Neutrophil (primary cell): ENCODE results near the gene KNCN.

Source experiments
- H3K27ac ChIP-seq: fragments of 200-600 bp; sonication (generic); 2 replicates; pipeline ENCODE4 v1.5.1; 2016; ENCODE audit warnings: mild to moderate bottlenecking, moderate library complexity
- H3K27me3 ChIP-seq: fragments of 200-600 bp; sonication (generic); 2 replicates; pipeline ENCODE4 v1.6.0; 2016; ENCODE audit warnings: mild to moderate bottlenecking
- H3K36me3 ChIP-seq: fragments of 200-600 bp; sonication (generic); 2 replicates; pipeline ENCODE4 v1.5.1; 2017
- H3K4me1 ChIP-seq, 2 experiments: fragments of 200-600 bp in 1 of 2; sonication (generic) in 1 of 2; 1 replicate in 1 of 2; 2 replicates in 1 of 2; pipeline versions ENCODE4 v1.5.1 to v1.6.1; 2013 to 2016; ENCODE audit warnings: low read depth in 1 of 2, low read length in 1 of 2, mild to moderate bottlenecking in 1 of 2, moderate library complexity in 1 of 2; ENCODE audit not compliant: control insufficient read depth in 1 of 2, insufficient read depth in 1 of 2
- H3K4me3 ChIP-seq, 2 experiments: fragments of 200-600 bp in 1 of 2; sonication (generic) in 1 of 2; 1 replicate in 1 of 2; 2 replicates in 1 of 2; pipeline ENCODE4 v1.5.1; 2013 to 2016; ENCODE audit warnings: low read depth in 1 of 2, low read length in 1 of 2, mild to moderate bottlenecking in 1 of 2, moderate library complexity in 1 of 2
- H3K9me3 ChIP-seq: fragments of 200-600 bp; sonication (generic); 2 replicates; pipeline ENCODE4 v1.5.1; 2016
- TF ChIP-seq, protein P1 (sequence below): fragments of 200-600 bp; sonication (generic); IDR thresholded peaks from 2 replicates; pipeline ENCODE4 v1.5.1; 2016; ENCODE audit warnings: antibody characterized with exemption

Gene KNCN

DNA sequence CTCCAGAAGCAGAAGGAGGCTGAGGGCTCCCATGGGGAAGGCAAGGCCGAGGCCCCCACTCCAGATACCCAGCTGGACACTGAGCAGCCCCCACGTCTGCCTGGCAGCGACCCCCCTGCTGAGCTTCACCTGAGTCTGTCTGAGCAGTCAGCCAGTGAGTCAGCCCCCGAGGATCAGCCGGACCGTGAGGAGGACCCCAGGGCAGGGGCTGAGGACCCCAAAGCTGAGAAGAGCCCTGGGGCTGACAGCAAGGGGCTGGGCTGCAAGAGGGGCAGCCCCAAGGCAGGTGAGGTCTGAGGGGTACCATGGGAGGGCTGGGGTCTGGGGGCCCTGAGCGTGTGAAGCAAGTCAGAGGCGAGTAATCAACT lies 40.5 kb downstream of the KNCN start:
- TF ChIP-seq, protein P1, sequence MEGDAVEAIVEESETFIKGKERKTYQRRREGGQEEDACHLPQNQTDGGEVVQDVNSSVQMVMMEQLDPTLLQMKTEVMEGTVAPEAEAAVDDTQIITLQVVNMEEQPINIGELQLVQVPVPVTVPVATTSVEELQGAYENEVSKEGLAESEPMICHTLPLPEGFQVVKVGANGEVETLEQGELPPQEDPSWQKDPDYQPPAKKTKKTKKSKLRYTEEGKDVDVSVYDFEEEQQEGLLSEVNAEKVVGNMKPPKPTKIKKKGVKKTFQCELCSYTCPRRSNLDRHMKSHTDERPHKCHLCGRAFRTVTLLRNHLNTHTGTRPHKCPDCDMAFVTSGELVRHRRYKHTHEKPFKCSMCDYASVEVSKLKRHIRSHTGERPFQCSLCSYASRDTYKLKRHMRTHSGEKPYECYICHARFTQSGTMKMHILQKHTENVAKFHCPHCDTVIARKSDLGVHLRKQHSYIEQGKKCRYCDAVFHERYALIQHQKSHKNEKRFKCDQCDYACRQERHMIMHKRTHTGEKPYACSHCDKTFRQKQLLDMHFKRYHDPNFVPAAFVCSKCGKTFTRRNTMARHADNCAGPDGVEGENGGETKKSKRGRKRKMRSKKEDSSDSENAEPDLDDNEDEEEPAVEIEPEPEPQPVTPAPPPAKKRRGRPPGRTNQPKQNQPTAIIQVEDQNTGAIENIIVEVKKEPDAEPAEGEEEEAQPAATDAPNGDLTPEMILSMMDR: no peak
- Histone ChIP-seq H3K4me1 (no peaks in the 10 kb centered on the region), H3K36me3 (no peaks in the 10 kb centered on the region), H3K27ac (no peak overlapping the region), H3K4me3 (no peak overlapping the region), H3K27me3 (peaks cover 49% of the 10 kb centered on the region), H3K9me3 (no peaks in the 10 kb centered on the region)

DNA sequence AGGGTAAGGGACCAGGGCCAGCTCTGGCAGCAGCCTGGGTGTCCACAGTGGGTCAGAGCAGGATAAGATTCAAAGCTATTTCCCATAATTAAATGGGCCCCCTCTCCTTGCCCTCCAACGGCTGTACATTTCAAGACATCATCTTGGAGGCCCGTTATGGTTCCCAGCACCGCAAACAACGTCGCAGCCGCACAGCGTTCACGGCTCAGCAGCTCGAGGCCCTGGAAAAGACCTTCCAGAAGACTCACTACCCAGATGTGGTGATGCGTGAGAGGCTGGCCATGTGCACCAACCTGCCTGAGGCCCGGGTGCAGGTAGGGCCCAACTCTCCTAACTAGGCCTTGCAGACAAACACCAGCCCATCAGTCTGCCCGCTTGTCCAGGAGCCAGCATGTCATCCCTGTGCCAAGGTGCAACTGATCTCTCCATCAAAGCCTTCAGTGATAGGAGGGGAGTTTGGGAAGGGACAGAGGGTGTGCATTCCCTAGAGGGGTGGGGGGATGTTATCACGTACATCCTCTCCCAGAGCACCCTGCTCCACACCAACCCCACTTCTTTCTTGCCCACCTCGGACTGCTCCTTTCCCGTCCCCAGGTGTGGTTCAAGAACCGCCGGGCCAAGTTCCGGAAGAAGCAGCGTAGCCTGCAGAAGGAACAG lies 41.0 kb downstream of the KNCN start:
- TF ChIP-seq, protein P1: no peak
- no peak overlapping the region for H3K27ac ChIP-seq
- H3K27me3 ChIP-seq: peaks cover 44% of the 10 kb centered on the region

DNA sequence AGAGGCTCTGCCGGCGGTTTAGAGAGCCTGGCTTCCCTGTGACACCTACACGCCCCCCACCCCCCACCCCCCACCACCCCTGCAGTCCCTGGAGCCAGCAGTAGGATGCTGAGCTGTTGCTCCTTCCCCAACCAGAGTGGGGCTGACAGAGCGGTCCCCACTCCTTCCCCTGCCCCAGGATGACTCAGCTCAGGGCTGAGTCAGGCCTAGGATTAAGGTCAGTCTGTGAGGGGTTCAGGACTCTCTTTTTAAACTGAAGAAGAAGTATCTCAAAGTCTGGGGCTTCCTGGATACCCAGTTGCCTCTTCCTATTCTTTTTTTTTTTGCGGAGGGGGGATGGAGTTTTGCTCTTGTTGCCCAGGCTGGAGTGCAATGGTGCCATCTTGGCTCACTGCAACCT lies 42.7 kb downstream of the KNCN start:
- Histone ChIP-seq H3K27me3 (peaks cover 29% of the 10 kb centered on the region), H3K4me3 (no peak overlapping the region), H3K4me1 (no peaks in the 10 kb centered on the region), H3K36me3 (no peaks in the 10 kb centered on the region), H3K27ac (no peak overlapping the region), H3K9me3 (no peaks in the 10 kb centered on the region)
- TF ChIP-seq, protein P1: no peak

More for the DNA sequence above, 41.0 kb downstream of the KNCN start:
- H3K9me3 ChIP-seq: no peaks in the 10 kb centered on the region
- H3K4me1 ChIP-seq: no peaks in the 10 kb centered on the region
- no peaks in the 10 kb centered on the region for H3K36me3 ChIP-seq
- no peak overlapping the region for H3K4me3 ChIP-seq

DNA sequence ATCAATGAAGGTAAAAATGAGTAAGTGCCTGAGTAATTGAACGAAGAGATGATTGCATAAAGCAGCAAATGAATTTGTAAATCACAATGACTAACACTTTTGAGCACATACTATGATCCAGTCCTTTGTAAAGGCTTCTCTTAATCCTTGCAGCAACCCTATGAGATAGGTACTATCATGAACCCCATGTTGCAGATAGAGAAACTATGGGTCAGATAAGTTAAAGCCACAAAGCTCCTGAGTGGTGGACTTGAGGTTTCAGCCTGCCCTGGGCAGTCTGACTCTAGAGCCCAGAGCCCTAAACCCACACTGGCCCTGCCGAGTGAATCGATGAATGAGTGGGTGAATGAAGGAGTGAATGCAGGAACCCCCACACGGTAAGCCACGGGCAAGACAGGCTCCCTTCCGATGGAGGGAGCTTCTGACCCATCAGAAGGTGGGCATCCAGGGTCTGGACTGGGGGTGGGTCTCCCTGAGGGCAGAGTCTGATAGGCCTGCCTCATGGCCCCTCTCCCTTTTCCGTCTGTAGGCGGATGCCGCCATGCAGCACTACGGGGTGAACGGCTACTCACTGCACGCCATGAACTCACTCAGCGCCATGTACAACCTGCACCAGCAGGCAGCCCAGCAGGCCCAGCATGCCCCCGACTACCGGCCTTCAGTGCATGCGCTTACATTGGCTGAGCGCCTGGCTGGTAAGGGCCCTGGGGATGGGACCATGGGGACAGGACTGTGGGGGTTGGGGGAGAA lies 44.8 kb downstream of the KNCN start:
- Histone ChIP-seq H3K4me3 (no peak overlapping the region), H3K4me1 (no peaks in the 10 kb centered on the region), H3K9me3 (no peaks in the 10 kb centered on the region), H3K27ac (no peak overlapping the region), H3K36me3 (no peaks in the 10 kb centered on the region), H3K27me3 (peaks cover 31% of the 10 kb centered on the region)
- TF ChIP-seq, protein P1: no peak

DNA sequence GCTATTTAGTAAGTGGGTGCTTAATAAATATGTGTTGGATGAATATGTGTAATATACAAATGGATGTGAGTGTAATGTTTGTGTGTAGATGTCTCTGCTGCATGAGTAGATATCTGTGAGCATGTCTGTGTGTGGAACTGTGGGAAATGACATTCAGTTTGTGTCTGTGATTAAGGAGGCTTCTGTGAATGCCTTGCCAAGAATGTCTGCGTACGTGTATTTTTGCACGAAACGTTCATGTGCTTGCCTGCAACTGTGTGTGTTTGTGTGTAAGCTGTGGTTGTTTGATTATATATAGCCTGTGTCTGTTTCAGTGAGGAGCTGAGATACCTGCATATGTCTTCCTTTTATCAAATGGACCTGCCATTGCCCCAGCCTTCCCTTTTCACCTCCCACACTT lies 48.0 kb downstream of the KNCN start:
- Histone ChIP-seq H3K36me3 (no peaks in the 10 kb centered on the region), H3K27me3 (peaks cover 61% of the 10 kb centered on the region), H3K27ac (no peak overlapping the region), H3K9me3 (no peaks in the 10 kb centered on the region), H3K4me3 (no peak overlapping the region), H3K4me1 (no peaks in the 10 kb centered on the region)
- TF ChIP-seq, protein P1: no peak
